ENCODE measurements around the gene MMP15.

Gene MMP15

GRCh38 chr16:58019866-58020538 is 5.6 kb upstream of the MMP15 start:
- DNase-seq (ENCODE audit: low read depth), result no peak

- DNase-seq (ENCODE audit: low read depth), result no peak
Observed at GRCh38 chr16:58020628-58021521, 4.7 kb upstream of the MMP15 start.

- peak; percentile 61 for DNase-seq (ENCODE audit: low read depth)
Observed at GRCh38 chr16:58021661-58022551, 3.6 kb upstream of the MMP15 start.

GRCh38 chr16:58022601-58023371 is 2.8 kb upstream of the MMP15 start:
- peak; percentile 65 for DNase-seq (ENCODE audit: low read depth)

- no peak for DNase-seq (ENCODE audit: low read depth)
Observed at GRCh38 chr16:58024486-58025350, 836 bp upstream of the MMP15 start.

GRCh38 chr16:58026139-58026704 is 668 bp downstream of the MMP15 start:
- no peak for DNase-seq (ENCODE audit: low read depth)

GRCh38 chr16:58026705-58027160 is 1.2 kb downstream of the MMP15 start:
- no peak for DNase-seq (ENCODE audit: low read depth)

GRCh38 chr16:58027161-58027915 is 1.8 kb downstream of the MMP15 start:
- DNase-seq (ENCODE audit: low read depth), result no peak

- no peak for DNase-seq (ENCODE audit: low read depth)
Observed at GRCh38 chr16:58027916-58028455, 2.4 kb downstream of the MMP15 start.

- no peak for DNase-seq (ENCODE audit: low read depth)
Observed at GRCh38 chr16:58028541-58029070, 3.1 kb downstream of the MMP15 start.

GRCh38 chr16:58029410-58029809 is 3.9 kb downstream of the MMP15 start:
- DNase-seq (ENCODE audit: low read depth), result no peak

GRCh38 chr16:58030136-58030840 is 4.7 kb downstream of the MMP15 start:
- no peak for DNase-seq (ENCODE audit: low read depth)

- DNase-seq (ENCODE audit: low read depth), result no peak
Observed at GRCh38 chr16:58031016-58031800, 5.7 kb downstream of the MMP15 start.

GRCh38 chr16:58032710-58033293 is 7.2 kb downstream of the MMP15 start:
- DNase-seq (ENCODE audit: low read depth), result no peak

GRCh38 chr16:58034128-58034685 is 8.7 kb downstream of the MMP15 start:
- DNase-seq (ENCODE audit: low read depth), result no peak

GRCh38 chr16:58034774-58035173 is 9.2 kb downstream of the MMP15 start:
- DNase-seq (ENCODE audit: low read depth), result no peak
